ENCODE data around the gene OXSR1.

The OXSR1 gene

DNA sequence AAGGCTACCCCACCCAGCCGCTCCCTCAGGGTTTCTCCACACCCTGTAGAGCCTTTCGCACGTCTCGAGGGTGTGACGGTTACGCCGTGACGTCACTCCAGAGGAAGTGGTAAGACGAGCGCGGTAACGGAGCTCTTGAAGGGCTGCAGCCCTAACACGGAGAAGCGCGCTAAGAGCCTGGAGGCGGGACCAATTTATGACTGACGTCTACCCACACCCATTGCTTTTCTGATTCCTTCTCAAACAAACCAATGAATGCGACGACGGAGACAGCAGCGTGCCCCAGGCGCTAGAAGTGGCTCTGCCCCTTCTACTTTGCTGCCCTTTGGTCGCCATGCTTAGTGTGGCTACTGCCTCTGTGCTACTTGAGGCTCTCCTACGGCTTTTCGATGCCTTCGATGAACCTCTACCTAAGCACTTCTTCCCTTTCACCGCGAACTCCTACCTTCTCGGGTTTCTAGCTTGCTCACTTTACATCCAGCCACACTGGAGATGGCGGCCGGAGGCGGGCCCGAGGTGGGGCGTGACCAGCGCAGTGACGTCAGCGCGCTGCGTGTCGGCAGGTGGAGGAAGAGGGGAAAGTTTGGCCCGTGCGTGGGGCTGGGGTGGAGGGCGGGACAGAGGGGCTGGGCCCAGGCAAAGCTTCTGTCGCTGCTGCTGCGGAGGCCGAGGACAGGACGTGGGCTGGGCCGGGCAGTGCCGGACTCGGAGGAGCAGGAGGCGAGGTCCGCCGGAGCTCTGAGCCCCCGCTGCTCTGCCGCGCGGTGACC, at the start of gene OXSR1:
OXSR1 (plus strand) TSS at position 586 of the 770 bp plus-strand sequence. CDS start 340 bp downstream, outside the sequence.
- peak; percentile 99 for DNase-seq
- in situ Hi-C loops (cut with HindIII; ENCODE audit: low pct_ligation_motif_present, low pct_unique_long_range_greater_than_20kb, low sequenced_read_pairs): no loop called here

DNA sequence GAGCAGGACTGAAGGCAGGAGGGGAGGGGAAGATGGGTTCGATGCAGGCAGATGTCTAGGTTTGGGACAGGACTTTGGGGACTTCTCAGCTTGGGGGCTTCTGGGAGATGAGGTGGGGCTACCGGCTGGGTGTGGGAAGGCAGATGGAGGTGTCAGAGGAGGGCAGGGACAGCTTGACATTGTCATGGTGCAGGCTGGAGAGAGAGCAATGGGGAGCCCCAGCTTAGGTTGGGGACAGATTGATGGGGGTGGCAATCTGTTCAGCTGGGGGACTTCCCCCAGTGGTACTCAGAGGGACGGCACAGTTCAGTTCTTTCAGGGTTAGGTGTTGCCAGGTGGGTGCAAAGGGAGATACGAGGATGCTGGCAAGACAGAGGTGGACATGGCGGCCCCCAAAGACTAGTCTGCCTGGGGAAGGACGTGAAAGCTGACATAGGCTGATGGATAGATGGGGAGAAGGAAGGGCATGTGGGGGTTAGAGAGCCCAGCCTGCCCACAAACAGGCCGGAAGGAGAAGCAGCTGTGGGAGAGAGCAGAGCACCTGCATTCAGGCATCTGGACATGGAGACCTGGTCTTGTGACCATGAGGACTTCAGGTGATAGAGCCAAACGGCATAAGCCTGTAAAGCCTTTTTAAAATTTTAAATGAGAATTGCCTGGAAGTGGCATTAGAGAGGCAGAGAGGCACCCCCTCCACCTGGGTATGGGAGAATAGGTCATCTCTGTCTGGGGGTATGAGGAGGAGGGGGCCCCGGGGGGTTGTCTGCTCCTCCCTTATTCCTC, 49.5 kb upstream of the OXSR1 start:
- in situ Hi-C loops (cut with HindIII; ENCODE audit: low pct_ligation_motif_present, low pct_unique_long_range_greater_than_20kb, low sequenced_read_pairs): no loop called here
- DNase-seq: no peak

DNA sequence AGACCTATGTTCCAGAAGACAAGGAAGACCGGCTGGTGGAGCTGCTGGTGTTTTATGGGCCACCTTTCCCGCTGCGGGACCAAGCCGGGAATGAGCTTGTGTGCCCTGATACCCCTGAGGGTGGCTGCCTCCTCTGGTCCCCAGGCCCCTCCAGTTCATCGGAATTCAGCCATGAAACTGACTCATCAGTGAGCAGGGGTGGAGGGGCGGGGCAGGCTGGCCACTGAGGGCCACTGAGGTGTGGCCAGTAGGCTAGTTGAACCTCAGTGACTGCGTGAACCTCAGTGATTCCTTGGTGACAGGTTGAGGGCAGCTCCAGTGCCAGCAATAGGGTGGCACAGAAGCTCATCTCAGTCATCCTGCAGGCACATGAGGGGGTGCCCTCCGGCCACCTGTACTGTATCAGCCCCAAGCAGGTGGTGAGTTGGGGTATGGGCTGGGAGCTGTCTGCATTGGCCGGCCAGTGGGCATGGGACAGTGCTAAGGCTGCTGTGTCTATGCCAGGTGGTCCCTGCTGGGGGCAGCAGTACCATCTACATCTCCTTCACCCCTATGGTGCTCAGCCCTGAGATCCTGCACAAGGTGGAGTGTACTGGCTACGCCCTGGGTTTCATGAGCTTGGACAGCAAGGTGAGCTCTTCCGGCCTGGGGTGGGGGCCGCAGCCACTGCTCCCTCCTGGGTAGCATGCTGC, 48.7 kb upstream of the OXSR1 start:
- DNase-seq: peak; percentile 41
- in situ Hi-C loops (cut with HindIII; ENCODE audit: low pct_ligation_motif_present, low pct_unique_long_range_greater_than_20kb, low sequenced_read_pairs): no loop called here

DNA sequence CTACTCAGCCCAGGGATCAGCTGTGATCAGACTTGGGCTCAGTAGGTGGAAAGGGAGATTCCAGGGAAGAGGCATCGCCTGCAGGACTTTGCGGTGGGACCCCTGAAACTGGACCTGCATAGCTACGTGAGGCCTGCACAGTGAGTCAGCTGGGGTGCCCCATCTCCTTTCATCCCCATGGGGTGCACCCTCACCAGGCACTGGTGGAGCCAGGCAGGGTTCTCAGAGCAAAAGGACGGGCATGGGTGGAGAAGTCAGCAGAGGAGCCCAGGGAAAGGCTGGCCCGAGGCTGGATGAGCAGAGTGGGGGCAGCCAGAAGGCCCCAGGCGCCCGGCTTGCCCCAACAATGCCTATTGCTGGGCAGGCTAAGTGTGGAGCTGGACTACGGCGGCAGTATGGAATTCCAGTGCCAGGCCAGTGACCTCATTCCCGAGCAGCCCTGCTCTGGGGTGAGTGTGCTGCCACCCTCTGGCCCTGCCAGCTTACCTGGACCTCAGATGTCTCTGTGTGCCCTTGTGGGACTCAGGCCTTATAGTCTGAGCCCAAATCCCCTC, 48.1 kb upstream of the OXSR1 start:
- peak; percentile 45 for DNase-seq
- in situ Hi-C loops (cut with HindIII; ENCODE audit: low pct_ligation_motif_present, low pct_unique_long_range_greater_than_20kb, low sequenced_read_pairs): no loop called here

DNA sequence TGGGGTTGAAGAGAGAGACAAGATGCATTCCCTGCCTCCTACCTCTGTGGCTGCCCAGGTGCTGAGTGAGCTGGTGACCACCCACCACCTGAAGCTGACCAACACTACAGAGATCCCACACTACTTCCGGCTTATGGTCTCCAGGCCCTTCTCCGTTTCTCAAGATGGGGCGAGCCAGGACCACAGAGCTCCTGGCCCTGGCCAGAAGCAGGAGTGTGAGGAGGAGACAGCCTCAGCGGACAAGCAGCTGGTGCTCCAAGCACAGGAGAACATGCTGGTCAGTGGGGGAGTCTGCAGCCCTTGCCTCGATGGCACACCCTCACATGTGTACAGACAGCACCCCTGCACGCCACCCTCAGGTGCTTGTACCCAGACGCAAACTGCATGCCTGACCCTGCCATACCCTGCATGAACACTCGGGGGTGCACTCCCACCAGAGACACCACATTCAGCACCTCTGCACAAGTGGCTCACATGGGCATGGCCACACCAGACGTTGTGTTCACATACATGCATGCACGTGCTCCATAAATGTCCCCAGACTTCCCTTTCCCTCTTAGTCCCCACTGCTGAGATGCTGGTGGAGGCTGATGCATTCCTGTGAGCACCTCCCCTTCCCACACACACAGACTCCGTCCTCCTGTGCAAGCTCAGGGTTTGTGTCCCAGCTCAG, 47.5 kb upstream of the OXSR1 start:
- DNase-seq: peak; percentile 54
- in situ Hi-C loops (cut with HindIII; ENCODE audit: low pct_ligation_motif_present, low pct_unique_long_range_greater_than_20kb, low sequenced_read_pairs): no loop called here

DNA sequence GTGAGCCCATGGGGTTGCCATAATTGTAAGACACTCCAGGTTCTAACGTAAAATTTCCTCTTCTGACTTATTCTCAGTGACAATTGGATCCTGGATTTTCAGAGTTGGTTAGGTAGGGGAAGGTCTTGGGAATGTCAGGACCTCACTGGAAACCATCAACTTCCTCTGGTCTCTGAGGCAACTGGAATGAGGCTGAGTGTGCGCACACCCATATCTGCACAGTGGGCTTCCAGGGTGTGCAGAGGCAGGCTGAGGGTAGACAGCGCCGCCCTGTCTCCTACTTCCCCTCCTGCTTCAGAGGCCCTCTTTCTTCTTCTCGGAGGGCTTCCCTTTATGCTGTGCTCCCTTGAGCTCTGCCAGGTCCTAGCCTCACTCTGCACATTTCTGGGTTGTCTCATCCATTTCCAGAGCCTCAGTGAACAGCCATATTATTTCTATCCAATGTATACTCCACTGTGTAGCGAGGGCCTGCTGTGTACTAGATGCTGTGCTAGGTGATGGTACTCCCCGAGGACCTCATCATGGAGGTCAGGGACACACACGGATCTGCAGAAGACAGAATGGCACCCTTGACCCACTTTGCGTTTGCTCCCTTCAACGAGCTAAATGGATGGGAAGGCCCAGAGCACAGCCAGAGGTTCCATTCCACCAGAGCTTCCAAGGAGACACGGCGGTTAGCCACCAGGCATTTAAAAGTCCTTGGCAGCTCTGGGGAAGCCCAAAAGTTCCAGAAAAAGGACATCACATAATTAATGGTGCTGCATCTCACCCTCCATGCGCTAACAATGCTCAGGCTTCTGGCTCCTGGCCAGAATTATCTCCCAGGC, 46.7 kb upstream of the OXSR1 start:
- in situ Hi-C loops (cut with HindIII; ENCODE audit: low pct_ligation_motif_present, low pct_unique_long_range_greater_than_20kb, low sequenced_read_pairs): no loop called here

DNA sequence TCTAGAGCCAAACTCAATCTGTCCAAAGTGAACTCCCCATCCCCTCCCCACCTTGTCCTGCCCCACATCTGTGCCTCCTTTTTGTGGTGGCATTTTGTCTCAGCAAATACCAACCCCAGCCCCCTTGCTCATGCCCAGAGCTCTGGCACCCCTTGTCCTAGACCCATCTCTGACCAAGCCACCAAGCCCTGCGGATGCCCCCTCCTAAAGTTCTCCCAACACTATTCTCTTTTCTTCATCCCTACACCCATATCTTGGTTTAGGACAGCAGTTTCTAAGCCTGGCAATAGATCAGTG, 46.1 kb upstream of the OXSR1 start:
- DNase-seq: no peak
- in situ Hi-C loops (cut with HindIII; ENCODE audit: low pct_ligation_motif_present, low pct_unique_long_range_greater_than_20kb, low sequenced_read_pairs): no loop called here

More for the DNA sequence above, 46.7 kb upstream of the OXSR1 start:
- DNase-seq: no peak

DNA sequence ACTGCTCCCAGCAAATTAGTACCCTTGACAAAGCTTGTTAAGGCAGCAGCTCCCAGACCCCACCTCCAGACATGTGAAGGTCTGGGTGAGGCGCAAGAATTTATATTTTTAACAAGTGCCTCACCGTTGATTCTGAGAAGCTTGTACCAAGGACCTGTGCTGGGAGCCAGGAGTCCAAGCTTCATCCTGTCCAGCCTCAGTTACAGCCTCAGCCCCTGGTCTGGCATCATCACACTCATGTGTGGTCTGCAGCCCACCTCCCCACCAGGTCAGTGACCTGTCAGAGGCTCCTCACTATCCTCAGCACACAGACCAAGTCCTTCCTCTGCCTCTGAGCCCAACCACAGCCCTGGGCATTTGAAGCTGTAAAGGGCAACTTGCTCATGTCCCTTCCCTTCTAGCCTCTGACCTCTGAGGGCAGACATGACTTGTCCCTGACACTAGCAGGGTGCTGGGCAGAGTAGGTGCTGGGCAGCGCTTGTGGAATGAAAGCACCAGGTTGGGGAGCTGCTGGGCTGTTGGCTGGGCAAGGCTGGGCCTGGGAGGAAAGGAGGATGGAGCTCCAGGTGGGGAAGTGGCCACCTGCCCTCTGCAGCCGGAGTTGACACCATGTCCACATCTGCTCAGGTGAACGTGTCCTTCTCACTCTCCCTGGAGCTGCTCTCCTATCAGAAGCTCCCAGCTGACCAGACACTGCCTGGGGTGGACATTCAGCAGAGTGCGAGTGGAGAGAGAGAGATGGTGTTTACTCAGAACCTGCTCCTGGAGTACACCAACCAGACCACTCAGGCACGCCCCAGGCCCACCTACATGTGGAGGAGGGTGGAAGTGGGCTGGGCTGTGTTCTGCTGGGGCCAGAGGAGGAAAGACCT, 45.3 kb upstream of the OXSR1 start:
- in situ Hi-C loops (cut with HindIII; ENCODE audit: low pct_ligation_motif_present, low pct_unique_long_range_greater_than_20kb, low sequenced_read_pairs): no loop called here
- no peak for DNase-seq

DNA sequence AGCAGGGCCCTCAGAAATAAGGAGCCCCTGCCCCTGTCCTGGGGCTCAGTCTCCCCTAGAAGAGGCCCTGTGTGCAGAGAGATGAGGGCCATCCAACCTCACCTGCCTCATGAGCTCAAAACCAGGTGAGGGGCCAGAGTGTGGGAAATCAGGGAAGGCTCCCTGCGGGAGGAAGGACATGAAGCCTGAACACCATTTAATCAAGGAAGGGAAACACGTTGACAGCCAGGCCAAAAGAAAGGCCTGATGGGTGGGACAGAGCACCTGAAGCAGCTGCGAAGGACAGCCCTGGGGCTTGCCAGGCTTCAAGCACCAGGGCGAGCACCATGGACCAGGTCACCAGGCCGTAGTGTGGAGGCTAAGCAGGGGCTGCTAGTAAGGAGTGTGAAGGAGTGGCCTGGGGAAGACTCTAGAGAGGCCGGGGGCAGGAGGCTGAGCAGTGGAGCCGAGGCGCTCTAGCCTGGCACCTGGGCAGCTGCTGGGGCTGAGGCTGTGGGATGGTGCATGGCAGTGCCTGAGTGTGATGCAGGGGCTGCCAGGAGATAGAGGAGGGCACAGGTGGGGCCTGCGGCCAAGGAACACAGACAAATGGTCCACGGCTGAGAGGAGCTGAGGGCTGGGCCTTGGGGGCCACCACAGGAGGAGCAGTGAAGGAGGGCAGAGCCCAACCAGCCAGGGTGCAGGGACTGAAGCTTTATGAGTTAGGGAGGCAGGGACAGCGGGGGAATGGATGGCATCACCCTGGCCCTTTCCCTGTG, 44.5 kb upstream of the OXSR1 start:
- in situ Hi-C loops (cut with HindIII; ENCODE audit: low pct_ligation_motif_present, low pct_unique_long_range_greater_than_20kb, low sequenced_read_pairs): no loop called here
- no peak for DNase-seq

DNA sequence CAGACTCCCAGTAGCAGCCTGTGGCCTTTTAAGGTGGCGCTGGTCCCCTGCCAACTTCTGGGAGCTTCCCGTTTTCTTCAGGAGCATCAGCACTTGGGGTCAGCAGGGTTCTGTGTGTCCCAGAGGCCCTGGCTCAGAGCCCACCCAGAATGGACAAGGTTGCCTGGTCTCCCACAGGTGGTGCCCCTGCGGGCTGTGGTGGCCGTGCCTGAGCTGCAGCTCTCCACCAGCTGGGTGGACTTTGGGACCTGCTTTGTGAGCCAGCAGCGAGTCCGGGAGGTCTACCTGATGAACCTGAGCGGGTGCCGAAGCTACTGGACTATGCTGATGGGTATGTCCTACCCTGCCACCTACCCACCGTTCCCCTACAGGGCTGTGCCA, 43.9 kb upstream of the OXSR1 start:
- in situ Hi-C loops (cut with HindIII; ENCODE audit: low pct_ligation_motif_present, low pct_unique_long_range_greater_than_20kb, low sequenced_read_pairs): no loop called here
- no peak for DNase-seq

DNA sequence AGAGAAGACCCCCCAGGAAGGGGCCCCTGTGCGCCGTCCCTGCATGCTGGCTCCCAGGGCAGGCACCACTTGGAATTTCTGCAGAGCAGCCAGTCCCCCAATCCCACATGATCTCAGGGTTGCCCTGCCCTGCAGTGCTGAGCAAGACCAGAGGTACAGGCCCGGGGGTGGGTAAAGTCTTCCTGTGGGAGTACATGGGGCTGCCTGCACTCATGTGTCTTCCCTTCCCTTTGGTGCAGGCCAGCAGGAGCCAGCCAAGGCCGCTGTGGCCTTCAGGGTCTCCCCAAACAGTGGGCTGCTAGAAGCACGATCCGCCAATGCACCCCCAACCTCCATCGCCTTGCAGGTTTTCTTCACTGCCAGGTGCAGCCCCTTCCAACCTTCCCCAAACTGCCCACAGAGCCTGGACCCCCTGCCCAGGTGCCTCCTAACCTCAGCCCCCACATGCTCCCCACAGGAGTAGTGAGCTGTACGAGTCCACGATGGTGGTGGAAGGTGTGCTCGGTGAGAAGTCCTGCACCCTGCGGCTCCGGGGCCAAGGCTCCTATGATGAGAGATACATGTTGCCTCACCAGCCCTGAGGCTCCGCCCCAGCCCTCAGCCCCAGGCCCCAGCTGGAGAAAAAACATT, 43.4 kb upstream of the OXSR1 start:
- DNase-seq: no peak
- in situ Hi-C loops (cut with HindIII; ENCODE audit: low pct_ligation_motif_present, low pct_unique_long_range_greater_than_20kb, low sequenced_read_pairs): no loop called here

DNA sequence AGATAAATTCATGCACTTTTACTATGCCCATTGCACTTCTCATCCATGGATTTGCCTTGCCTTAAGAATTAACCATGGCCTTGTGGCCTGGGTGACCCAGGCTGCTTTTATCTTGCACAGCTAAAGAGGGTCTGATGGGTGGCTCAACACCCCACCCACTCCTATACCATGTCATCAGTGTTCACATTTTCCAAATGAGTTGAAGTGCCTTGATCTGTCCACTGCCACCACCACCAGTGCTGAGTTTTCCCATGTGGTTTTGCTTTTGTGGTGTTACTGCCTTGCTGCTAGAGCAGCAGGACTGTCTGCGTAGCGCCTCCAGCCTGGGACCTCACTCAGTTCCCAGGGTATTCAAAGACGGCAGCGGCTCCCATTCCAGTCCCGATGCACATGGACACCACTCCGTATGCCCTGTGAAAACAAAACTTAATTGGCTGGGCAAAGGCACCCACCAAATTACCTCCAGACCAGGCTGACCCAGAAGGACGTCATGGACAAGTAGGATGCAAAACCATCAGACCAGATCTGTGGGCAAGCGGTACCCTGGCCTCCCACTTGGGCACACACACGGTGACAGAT, 42.5 kb upstream of the OXSR1 start:
- DNase-seq: no peak
- in situ Hi-C loops (cut with HindIII; ENCODE audit: low pct_ligation_motif_present, low pct_unique_long_range_greater_than_20kb, low sequenced_read_pairs): no loop called here

DNA sequence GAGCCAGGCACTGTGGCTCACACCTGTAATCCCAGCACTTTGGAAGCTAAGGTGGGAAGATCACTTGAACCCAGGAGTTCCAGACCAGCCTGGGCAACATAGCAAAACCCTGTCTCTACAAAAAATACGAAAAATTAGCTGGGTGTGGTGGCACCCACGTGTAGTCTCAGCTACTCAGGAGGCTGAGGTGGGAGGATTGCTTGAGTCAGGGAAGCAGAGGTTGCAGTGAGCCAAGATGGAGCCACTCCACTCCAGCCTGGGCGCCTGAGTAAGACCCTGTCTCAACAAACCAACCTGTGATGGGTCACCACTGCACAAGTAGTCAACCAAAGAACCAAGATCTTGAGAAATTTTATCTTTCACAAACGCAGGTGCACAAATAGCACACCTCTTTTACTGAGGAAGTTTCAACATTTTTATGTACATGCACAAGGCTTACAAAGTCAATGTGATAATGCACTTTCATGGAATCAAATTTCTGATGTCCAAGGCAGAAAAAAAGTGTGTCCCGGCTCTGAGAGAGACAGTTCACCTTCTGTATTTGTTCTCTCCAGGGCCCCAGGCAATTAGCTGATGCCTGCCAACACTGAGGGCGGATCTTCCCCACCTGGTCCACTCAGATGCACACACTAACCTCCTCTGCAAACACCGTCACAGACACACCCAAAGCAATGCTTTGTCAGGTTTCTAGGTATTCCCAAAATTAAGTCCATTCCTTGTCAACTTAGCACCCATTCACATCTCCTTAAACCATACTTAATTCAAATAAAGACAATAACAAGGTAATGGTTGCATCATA, 40.8 kb upstream of the OXSR1 start:
- DNase-seq: no peak
- in situ Hi-C loops (cut with HindIII; ENCODE audit: low pct_ligation_motif_present, low pct_unique_long_range_greater_than_20kb, low sequenced_read_pairs): no loop called here

DNA sequence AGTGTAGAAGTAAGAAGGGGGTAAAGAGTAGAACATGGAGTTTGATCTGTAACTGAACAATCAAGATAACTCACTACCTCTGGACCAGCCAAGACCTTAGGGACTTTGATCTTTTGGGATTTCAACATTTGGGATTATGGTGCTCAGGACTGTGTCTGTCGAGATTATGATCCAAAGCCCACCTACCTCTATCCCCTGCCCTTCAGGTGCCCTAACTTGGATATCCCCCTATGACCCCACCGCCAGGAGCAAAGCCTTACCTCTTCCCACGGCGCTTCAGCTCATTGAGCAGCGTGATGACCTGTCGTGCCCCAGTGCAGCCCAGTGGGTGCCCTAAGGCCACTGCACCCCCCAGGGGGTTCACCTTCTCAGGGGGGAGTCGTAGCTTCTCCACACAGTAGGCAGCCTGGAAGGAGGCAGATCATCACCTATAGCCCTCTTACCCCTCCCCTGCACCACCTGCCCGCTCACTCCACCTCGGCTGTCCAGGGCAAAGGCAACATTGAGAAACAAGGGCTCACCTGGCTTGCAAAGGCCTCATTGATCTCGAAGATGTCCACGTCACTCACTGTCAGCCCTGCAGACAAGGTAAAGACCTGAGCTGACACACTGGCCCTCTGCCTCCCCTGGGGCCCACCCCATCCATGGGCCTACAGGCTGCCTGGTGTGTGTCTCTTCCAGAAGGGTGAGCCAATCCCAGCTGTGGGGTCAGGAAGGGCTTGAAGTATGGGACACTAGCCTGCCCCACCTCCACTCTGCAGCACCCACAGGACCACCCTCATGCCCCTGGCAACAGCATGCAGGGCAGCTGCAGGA, 39.8 kb upstream of the OXSR1 start:
- in situ Hi-C loops (cut with HindIII; ENCODE audit: low pct_ligation_motif_present, low pct_unique_long_range_greater_than_20kb, low sequenced_read_pairs): no loop called here
- DNase-seq: no peak

Measured in ACHN (cell line).